HG03558 (cell line): ENCODE results near the gene MEIS1.

ENCODE experiments used
- ATAC-seq: cut with Tn5 transposase; IDR thresholded peaks from one replicate; pipeline ENCODE4 v1.9.1; 2021; ENCODE audit warnings: moderate number of reproducible peaks; ENCODE audit not compliant: unreplicated experiment; ENCODE audit errors: extremely low read depth

Gene MEIS1

DNA sequence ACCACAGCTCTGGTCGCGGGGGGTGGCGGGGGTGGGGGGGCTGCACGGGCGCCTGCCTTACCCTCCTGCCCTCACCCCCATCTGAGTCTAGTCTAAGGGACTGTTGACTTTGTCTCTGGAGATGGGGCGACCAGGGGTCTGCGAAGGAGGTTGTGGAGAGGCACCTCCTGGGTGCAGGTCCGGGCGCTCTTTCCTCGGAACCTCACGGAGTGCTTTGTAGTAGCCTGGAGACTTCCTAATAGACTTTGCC, 141.3 kb downstream of the MEIS1 start:
- ATAC-seq = no peak

GRCh38 chr2:66576561-66577320, 141.8 kb downstream of the MEIS1 start:
- no peak for ATAC-seq

DNA sequence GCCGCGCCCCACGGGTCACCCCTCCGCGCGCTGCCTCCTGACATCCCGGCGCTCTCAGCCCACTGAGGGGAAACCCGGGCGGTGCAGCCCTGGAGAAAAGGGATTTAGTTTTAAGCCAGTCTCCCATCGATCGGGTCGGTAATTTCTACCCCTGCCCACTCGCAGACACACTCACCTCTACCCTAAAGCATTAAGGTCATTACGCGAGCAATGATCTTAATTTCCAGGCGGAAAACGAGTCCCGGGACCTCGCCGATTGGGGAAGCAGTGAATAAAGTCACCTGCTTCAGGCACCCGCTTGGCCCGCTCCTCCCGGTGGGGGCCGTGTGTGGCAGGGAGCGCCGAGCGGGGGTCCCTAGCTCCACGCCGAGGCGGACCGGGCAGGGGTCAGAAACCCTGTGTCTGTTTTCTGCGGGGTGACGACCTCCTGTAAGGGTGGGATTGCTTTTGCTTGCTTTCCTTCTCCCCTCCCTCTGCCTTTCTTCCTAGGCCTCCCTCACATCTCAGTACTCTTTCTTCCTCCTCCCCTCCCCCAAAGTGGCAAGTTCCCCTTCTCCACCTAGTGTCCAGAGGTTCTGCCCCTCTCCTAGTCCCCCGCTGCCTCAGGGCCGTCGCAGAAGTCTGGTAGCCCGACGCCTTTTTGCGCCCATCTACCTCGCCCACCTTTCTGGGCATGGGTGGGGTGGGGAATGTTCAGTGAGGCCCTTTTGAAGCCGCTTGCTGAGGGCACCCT, 142.6 kb downstream of the MEIS1 start:
- no peak for ATAC-seq

- no peak for ATAC-seq
Measured at GRCh38 chr2:66578054-66578686, 143.2 kb downstream of the MEIS1 start.

DNA sequence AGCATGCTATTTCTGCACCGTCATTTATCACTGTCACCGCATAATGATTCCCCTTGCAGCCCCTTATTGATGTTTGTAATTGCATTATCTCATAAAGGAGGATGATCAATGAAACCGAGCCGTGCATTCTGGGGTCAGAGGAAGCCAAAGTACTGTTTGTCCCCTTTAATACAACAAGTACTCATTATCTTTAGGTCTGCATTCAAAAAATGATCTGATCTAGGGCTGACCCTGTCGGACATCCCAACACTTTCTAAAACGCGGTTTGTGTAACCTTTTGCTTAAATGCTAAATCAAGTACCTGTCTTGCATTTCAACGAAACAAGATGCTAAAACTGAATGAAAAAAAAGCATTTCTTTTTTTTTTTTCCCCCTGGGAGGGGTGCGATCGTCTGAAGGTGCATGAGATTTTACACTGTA, 143.8 kb downstream of the MEIS1 start:
- no peak for ATAC-seq

- no peak for ATAC-seq
Measured at GRCh38 chr2:66579186-66580126, 144.5 kb downstream of the MEIS1 start.

DNA sequence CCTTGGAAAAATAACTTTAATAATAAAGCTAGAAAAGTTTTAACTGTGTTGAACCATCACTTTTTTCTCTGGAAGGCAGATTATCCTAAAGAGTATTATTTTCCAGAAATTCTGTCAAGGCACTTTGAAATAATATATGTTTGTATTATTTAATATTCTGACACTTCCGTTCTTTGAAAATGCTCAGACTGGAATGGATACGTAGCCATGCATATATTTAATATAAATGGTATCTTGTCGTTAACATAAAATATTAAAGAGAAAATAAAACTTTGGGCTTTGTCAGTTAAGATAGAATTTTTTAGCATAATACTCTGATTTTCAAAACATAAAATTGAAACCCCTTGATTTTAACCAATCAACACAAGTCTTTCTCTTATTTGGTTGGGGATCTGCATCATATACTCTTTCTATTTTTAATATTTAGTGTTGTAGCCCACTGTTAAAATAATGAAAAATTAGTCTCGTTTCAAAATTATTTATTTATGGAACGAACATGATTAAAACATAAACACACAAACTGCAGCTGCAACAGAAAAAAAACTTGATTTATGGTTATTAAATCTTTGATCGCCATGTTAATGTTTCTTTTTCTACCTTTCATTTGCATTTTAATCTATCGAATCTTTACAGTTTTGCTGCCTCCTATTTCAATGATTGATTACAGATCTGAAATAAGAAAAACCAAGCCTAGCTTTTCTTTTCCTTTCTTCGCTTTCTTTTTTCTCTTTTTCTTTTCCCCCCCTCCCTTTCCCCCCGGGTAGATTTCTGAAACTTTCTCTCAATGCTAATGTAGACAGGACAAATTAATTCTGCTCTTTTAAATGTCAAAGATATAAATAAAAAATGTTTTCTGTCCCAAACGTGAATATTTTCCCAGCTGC, 145.5 kb downstream of the MEIS1 start:
- ATAC-seq = no peak

GRCh38 chr2:66581339-66582103, 146.6 kb downstream of the MEIS1 start:
- ATAC-seq = no peak

DNA sequence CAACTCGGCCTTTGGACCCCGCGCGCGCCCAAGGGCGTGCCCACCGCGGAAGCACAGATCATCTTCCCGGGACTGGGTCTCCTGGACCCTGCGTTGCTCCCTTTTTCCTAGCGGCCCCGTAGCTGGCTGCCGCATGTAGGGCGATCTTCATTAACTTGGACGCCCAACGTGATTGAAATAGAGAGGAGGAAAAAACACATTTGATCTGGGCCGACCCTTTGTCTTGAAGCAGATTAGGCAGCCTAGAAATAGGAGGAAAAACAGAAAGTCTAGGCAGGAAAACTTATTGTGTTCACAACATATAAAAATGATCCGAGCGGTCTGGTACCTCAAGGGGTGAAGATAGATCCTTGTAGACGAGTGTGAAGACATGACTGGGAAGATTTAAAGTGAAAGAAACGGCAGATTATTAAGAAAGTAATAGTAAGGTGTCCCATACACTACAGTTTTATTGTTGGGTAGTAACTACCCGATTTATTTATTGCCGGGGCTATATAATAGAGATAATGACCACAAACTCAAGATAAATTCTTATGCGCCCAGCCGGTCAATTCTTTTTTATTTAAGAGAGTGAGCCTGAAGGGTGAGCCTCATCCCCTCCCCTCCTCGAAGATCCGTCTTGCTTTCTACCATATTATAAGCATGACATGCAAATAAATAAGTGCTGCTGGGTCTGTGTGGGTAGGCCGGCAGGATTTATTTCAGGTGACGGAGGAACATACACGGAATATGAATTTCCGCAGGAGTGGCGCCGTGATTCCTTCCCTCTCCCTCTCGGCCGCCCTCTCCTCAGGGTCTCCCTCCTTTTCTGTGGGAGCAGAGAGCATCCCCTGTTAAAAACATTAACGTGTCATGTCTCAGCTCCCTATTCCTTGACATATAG, 147.4 kb downstream of the MEIS1 start:
- no peak for ATAC-seq

DNA sequence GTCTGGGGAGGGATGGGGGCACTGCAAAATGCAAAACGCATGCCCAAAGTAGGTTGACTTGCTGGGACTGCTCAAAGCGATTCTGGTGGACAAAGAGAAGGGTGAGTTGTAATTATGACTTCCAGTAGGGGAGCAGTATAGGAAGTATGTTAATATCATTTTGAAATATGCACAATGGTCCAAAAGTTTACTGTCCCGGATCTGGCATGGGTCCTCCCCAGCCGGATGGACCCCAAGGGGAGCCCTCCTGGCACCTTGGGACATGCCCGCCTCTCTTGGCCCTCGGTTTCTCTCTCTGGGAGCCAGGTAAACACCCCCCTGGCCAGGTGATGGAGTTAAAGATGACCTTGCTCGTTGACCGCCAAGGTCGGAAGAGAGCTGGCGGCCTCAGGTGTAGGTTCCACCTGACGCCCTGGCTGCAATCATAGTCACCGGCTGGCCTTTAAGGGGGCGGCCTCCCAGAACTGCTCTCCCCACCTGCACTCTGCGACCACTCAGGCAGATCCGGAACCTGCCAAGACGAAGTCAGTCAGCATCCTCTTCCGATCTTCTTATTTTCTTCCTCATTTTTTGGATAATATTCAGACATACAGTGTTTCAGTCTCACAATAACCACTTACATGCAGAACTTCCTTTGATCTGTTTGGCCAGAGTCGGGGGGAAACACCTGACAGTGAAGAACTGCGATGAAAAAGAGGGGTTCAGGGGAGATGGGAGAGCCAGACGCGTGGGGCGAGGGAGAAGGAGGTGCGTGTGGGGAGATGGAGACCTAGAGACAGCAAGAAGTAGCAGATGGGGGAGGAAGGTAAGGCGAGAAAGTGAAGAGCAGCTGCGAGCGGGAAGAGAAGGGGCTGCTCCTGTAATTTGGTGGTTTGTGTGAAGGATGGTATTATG, 148.3 kb downstream of the MEIS1 start:
- no peak for ATAC-seq

DNA sequence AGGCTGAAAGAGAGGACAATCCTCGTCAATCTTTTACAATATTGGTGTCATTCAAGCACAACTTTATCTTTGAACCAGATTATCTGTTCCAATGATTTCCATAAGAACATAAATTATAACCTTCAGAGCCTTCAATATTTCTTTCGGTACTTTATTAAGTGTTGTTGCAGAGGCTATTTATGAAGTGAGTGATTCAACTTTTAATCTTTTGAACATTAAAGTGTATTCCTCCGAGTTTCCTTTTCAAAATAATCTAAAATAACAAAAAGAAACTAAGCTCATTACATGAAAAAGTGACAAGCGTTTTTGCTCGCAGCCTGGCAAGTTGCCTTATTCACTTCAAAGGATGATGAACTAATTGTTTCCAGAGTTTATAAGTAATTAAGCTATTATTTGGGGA, 149.0 kb downstream of the MEIS1 start:
- ATAC-seq = no peak

- no peak for ATAC-seq
Measured at GRCh38 chr2:66585587-66585986, 150.7 kb downstream of the MEIS1 start.

- ATAC-seq = no peak
Measured at GRCh38 chr2:66587216-66587615, 152.3 kb downstream of the MEIS1 start.

GRCh38 chr2:66594001-66594400, 159.1 kb downstream of the MEIS1 start:
- no peak for ATAC-seq

GRCh38 chr2:66595556-66595955, 160.6 kb downstream of the MEIS1 start:
- no peak for ATAC-seq

- ATAC-seq = no peak
Measured at GRCh38 chr2:66596256-66596655, 161.3 kb downstream of the MEIS1 start.

GRCh38 chr2:66601624-66602023, 166.7 kb downstream of the MEIS1 start:
- no peak for ATAC-seq
